ENCODE measurements around the gene MIF4GD. TPM values are rescaled to one million over a fixed set of nuclear protein-coding genes. Genes with fewer than 3 reads are reported as not detected.
A peak's percentile ranks its signal among the peaks of the same experiment; 100 is the strongest.

Gene MIF4GD
- total RNA-seq, 2 donors from 2014 or later: 18.4 to 24.7 TPM

GRCh38 chr17:75241502-75241901 is 29.5 kb downstream of the MIF4GD start:
- no peak for DNase-seq
- no peak for ATAC-seq
- intact Hi-C loops (cut with DNase I, micrococcal nuclease): no loop called here

GRCh38 chr17:75241143-75241430 is 29.9 kb downstream of the MIF4GD start:
- ATAC-seq (no peak), DNase-seq (no peak)
- intact Hi-C loops (cut with DNase I, micrococcal nuclease): no loop called here

GRCh38 chr17:75240394-75241142 is 30.5 kb downstream of the MIF4GD start:
- intact Hi-C loops (cut with DNase I, micrococcal nuclease): no loop called here
- DNase-seq: peak in 1 of 2 donors; percentile 35
- peak; percentile 48 for ATAC-seq

- intact Hi-C loops (cut with DNase I, micrococcal nuclease): no loop called here
These were observed 31.1 kb downstream of the MIF4GD start for GRCh38 chr17:75239778-75240393.

GRCh38 chr17:75239214-75239613 is 31.8 kb downstream of the MIF4GD start:
- intact Hi-C loops (cut with DNase I, micrococcal nuclease): no loop called here
- ATAC-seq: no peak
- DNase-seq: no peak

More at GRCh38 chr17:75239778-75240393, 31.1 kb downstream of the MIF4GD start:
- no peak for ATAC-seq
- DNase-seq: no peak

GRCh38 chr17:75238684-75239191 is 32.3 kb downstream of the MIF4GD start:
- intact Hi-C loops (cut with DNase I, micrococcal nuclease): no loop called here
- ATAC-seq (peak; percentile 71), DNase-seq (peak in 1 of 2 donors; percentile 62)

- intact Hi-C loops (cut with DNase I, micrococcal nuclease): no loop called here
- DNase-seq: no peak
- peak; percentile 27 for ATAC-seq
These were observed 32.9 kb downstream of the MIF4GD start for GRCh38 chr17:75238020-75238580.

- ATAC-seq (no peak), DNase-seq (no peak)
- intact Hi-C loops (cut with DNase I, micrococcal nuclease): no loop called here
These were observed 33.7 kb downstream of the MIF4GD start for GRCh38 chr17:75237100-75238014.

- intact Hi-C loops (cut with DNase I, micrococcal nuclease): no loop called here
- no peak for DNase-seq
These were observed 38.2 kb downstream of the MIF4GD start for GRCh38 chr17:75232786-75233185.

GRCh38 chr17:75231741-75232464 is 39.1 kb downstream of the MIF4GD start:
- intact Hi-C loops (cut with DNase I, micrococcal nuclease): no loop called here
- ATAC-seq: no peak

More at GRCh38 chr17:75232786-75233185, 38.2 kb downstream of the MIF4GD start:
- no peak for ATAC-seq

GRCh38 chr17:75231071-75231470 is 40.0 kb downstream of the MIF4GD start:
- intact Hi-C loops (cut with DNase I, micrococcal nuclease): no loop called here
- ATAC-seq (no peak), DNase-seq (no peak)

More at GRCh38 chr17:75231741-75232464, 39.1 kb downstream of the MIF4GD start:
- no peak for DNase-seq

GRCh38 chr17:75228847-75229246 is 42.2 kb downstream of the MIF4GD start:
- no peak for DNase-seq
- ATAC-seq: peak; percentile 18
- intact Hi-C loops (cut with DNase I, micrococcal nuclease): no loop called here

- intact Hi-C loops (cut with DNase I, micrococcal nuclease): no loop called here
- ATAC-seq (peak; percentile 68), DNase-seq (no peak)
These were observed 42.7 kb downstream of the MIF4GD start for GRCh38 chr17:75228305-75228704.

GRCh38 chr17:75227729-75228128 is 43.3 kb downstream of the MIF4GD start:
- ATAC-seq (no peak), DNase-seq (no peak)
- intact Hi-C loops (cut with DNase I, micrococcal nuclease): no loop called here

GRCh38 chr17:75225016-75225415 is 46.0 kb downstream of the MIF4GD start:
- ATAC-seq: no peak
- no peak for DNase-seq
- intact Hi-C loops (cut with DNase I, micrococcal nuclease): no loop called here

GRCh38 chr17:75219815-75220214 is 51.2 kb downstream of the MIF4GD start:
- intact Hi-C loops (cut with DNase I, micrococcal nuclease): no loop called here
- ATAC-seq: no peak
- DNase-seq: no peak

- ATAC-seq (no peak), DNase-seq (no peak)
- intact Hi-C loops (cut with DNase I, micrococcal nuclease): no loop called here
These were observed 52.9 kb downstream of the MIF4GD start for GRCh38 chr17:75218131-75218530.
